IPS DF 19.7 (cell line): ENCODE measurements around the gene SHISA3.
"Not testable (repeated sequence)": the region's sequence is repeated elsewhere in the genome, so short reads cannot be mapped to it uniquely, and the experiment has no call there.

Source experiments
- DNase-seq: peaks from one replicate; pipeline ENCODE4 v3.0.0-alpha.2; 2013; ENCODE audit warnings: low read depth, low spot score

The SHISA3 gene

DNA sequence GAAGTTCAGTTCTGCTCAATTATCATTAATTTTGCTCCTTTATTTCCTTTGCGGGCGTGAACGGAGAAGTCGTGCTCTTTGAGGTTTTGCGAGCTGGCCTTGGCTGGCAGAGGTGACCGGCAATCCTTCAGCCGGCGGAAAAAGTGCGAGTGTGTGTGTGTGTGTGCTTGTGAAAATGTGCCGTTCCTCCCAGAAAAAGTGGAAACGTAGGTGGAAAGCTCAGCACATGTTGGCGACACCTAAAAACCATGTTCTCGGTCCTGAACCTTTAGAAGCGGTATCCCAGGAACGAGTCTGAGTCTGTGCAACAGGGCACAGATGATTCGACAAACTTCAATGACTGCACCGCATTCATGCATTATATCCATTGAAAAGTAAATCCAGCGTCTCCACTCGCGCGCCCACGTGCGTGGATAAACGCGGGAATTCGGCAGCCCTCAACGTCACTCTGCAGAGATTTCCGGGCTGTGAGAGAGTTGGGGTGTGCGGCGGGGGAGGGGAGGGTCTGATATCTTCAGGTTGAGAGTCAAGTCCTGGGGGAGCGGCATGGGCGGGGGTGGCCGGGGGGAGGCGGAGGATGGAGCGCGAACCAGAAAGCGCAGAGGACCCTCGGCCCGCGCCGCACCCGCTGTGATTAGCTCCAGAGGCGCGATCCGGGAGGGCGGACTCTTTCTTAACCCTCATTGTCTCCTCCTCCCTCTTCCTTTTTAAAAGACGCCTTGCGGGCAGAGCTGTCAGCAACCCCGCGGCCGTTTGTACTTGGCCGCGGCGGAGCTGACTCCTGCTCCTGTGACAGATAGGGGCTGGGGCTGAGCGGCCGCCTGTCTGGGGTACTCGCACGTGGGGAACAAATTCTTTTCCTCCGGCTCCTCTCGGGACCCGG, at the start of gene SHISA3:
Gene SHISA3 (plus strand): TSS at position 737 of the 883 bp plus-strand sequence. CDS start 569 bp downstream, outside the sequence.
- no peak for DNase-seq

DNA sequence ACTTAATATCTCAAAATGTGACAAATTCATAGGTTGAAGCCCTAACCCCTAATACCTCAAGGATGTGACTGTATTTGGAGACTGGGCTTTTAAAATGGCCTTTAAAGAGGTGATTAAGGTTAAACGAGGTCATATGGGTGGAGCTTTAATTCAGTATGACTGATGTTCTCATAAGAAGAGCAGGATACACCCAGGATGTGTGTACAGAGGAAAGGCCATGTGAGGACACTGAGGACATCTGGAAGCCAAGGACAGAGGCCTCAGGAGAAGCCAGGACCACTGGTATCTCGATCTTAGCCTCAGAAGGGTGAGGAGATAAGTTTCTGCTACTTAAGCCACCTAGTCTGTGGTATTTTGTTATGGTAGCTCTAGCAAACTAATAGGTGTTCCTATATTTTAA, 49.0 kb upstream of the SHISA3 start:
- no peak for DNase-seq

DNA sequence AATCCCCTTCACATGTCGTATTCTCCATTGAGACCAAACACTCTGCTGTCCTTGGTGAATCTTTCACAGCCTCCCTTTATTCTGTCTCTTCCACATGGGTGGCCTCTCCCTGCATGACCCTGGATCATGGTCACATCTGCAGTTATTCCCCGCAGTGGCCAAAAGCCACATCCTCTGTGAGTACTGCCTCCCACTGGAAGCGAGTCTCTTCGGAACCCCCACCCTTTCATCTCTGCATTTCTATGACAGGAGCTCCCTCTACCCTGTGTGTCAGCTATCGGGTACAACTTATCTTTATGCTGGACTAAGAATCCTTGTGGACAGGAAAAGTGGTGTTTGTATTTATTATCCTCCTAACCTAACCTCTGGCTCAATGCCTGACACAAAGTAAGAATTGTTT, 48.6 kb upstream of the SHISA3 start:
- no peak for DNase-seq

DNA sequence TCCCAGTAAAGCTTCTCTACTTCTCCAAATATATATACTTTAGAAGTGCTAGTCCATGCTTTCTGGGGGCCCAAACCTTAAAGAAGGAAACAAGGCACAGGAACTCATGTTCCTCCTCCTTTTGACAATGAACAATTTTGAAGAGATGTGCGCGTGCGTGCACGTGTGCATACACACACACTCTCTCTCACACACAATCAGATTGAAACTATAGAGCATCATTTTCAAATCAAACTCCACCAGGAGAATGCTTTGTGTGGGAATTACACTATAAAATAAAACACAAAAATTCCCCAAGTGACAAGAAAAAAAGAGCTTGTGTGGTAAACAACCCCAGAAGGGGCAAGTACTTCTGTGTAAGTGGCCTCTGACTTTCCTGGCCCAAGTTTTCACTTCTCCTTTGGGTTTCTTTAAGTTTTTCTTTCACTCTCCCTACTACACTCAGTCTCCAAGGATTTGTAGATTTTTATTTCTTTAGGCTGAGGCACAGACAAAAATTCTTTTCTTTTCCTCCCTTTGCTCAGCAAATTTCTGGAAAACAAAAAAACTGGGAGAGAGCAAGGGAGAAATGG, 46.6 kb upstream of the SHISA3 start:
- no peak for DNase-seq

DNA sequence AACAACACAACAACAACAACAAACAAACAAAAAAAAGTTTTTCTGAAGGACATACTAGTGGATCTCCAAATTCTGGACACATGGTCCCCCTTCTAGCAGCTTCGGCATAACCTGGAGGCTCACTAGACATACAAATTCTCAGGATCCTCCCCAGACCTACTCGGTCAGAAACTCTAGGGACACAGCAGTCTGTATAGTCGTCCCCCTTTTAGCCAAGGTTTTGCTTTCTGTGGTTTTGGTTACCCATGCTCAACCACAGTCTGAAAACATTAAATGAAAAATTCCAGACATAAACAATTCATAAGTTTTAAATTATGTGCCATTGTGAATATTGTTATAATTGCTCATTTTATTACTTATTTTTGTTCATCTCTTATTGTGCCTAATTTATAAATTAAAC, 45.2 kb upstream of the SHISA3 start:
- no peak for DNase-seq

DNA sequence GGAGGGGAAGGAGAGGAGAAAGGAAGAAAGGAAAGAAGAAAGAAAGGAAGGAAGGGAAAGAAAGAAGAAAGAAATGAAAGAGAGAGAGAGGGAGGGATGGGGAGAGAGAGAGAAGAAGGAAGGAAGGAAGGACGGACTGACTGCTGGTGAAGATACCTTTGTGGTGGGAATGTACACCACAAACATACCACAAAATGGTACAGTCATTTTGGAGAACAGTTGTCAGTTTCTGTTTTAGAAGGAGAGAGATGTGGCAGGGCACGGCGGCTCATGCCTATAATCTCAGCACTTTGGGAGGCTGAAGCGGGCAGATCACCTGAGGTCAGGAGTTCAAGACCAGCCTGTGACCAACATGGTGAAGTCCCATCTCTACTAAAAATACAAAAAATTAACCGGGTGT, 40.0 kb upstream of the SHISA3 start:
- no peak for DNase-seq

DNA sequence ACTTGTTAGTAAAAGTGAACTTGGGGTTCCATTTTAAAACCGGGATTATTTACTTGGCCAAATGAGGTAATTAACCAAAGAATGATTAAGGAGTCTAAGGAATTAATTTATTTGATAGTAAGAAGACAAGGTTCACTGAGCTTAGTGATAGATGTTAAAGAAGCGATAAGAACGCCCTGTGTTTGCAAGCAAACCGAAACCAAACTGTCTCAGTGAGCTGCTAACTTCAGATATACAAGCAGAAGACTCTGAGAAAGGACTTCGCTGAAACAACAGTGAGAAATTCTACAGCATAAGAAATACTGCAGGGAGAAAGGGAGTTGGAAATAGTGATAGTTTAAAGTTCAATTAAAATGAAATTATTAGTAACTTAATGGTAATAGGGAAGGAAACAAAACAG, 37.6 kb upstream of the SHISA3 start:
- DNase-seq: no peak

DNA sequence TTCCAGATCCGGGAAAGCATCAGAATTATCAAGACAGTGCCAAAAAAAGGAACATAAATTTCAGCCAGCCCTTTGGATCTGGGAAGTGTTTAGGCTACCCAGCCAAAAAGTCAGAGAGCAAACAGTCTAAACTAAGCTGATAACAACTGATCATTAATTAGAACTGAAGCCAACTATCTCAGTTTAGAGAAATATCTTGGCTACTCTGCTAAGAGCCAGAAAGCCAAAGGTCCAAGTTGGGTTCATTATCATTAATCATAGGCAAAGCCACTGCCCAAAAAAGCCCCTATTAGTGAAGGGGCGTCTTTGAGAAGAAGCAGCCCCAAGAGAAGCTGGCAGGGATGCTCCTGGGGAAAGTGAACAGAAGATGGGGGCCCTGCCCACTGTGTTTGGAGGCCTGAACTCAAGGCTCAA, 37.0 kb upstream of the SHISA3 start:
- DNase-seq: no peak

DNA sequence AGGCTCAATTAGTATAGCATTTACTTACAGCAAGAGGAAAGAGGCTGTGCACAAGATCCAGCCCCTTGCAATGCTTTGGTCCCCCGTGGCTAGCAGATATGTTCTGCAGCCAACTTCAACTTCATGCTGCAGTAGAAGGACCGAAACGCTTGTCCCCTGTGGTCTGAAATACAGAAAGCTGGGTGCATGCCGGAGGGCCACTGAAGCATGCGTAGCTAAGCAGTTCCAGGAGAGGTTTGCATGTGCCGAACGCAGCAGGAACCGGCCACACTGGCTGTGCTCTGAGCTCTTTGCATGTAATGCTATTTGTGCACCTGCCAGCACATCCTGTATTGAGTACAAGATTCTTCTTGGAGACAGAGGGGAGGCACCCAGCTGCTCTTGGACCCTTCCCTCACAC, 35.8 kb upstream of the SHISA3 start:
- DNase-seq: no peak

DNA sequence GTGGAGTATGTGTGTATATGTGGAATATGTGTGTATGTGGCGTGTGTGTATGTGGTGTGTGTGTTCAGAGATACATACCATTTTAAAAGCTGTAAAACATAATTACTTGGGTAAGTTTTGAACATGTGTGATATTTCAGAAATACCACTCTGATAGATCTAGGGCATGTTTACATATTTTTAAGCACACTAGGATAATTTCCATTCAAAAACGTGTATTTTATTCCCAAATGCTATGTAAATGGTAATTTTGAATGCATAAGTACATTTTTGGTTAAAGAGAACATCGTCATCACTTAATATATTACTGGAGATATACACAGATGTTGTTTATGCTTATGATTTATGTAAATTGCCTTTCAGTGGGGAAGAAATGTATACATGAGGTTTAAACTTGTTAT, 34.7 kb upstream of the SHISA3 start:
- no peak for DNase-seq

DNA sequence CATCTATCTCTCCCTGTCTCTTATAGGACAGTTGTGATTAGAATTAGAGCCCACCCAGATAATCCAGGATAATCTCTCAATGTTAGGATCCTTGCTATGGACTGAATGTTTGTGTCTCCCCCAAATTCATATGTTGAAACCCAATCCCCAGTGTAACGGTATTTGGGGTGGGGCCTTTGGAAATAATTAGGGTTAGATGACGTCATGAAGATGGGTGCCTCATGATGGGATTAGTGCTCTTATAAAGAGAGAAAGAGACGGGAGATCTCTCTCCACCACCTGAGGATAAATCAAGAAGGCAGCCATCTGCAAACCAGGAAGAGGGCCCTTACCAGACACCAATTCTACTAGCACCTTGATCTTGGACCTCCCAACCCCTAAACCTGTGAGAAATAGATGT, 33.7 kb upstream of the SHISA3 start:
- no peak for DNase-seq

DNA sequence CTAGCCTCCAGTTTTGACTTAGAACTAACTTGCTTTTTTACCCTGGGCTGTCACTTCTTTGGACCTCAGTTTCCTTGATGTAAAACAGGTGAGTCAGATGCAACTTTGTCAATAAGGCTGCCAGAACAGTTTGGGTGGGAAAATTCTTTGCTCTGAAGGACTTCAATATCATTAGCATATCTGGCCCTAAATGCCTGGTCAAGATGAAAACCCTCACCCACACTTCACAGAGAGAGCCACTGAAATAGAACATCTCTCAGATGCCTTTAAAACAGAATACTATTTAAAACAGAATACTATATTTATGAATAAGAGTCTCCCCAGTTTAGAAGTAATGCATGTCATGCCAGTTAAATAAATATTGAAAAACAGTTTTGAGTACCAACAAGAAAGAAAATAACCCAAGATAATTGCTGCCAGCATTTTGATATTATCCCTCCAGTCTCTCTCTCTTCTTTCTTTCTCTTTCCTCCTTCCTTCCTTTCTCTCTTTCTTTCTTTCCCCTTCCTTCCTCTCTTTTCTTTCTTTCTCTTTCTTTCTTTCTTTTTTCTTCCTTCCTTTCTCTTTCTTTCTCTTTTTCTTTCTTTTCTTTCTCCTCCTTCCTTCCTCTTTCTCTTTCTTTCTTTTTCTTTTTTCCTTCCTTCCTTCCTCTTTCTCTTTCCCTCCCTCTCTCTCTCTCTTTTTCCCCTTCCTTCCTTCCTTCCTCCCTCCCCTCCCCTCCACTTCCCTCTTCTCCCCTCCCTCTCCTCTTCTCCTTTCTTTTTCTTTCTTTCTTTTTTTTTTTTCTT, 32.8 kb upstream of the SHISA3 start:
- no peak for DNase-seq

DNA sequence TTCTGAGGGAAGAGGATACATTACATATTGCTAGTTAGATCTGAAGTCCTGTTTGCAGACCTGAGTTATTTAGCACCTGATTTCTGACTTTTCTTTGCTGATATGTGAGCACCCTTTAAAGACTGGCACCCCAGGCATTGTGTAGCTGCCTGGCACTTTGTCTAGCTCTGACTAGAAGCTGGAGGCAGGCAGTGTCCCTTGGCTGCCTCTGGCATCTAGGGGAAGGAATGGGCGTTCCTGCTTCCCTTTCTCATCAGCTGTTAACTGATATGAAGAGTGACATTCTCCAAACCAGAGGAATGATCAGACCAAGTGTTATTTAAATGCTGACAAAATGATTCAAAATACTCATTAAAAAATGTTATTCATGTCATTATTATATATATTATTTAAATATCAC, 30.3 kb upstream of the SHISA3 start:
- DNase-seq: no peak

DNA sequence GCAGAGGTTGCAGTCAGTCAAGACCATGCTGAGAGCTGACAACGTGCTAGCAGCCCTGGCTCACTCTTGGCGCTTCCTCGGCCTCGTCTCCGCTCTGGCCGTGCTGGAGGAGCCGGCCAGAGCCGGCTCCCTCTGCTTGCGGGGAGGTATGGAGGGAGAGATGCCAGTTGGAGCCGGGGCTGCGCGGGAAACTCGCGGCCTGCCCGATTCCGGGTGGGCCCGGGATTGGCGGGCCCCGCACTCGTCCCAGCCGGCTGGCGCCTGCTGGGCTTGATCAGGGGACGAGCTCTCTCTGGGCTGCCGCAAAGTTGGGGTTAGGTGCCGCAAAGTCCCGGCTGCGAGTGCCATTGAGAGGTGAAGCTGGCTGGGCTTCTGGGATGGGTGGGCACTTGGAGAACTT, 27.8 kb upstream of the SHISA3 start:
- DNase-seq: no peak

DNA sequence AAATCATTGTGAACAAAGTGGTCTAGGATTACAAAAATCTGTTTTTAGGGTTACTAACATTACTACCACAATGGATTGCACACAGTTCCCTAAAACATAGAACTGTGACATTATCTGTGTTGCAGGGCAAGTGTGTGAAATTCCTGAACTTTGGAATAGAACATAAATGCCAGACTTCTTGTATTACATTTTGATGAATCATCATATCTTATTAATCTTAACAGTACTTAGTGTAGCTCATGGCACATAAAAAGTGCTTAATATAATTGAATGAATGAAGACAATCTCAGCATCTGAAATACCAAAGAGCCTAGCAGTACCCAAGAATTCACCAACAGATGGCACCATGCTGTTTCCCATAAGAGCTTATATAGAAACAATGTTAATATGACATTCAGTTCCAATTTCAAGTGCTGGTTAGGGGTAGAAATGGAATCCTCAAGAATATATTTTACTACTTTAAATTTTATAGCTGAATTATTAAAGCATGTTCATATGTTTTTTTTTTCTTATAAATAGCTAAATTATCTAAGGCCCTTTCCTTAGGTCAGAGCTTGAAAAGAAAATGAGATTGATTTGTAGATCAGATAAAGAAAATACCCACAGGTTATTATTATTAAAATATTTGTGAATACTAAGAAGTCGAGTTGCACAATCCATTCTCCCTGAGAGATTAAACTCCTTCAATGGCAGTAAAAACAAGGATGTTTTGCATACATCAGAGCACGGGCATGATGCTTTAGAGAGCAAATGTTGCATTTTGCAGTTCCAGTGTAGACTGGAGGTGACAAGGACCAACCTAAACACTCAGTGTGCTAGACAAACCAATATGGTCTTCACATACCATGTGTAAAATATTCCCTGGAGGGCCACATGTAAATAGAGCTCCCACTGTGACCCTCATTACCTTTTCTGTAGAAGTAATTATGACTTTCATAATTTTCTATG, 25.7 kb upstream of the SHISA3 start:
- peak; percentile 7 for DNase-seq

DNA sequence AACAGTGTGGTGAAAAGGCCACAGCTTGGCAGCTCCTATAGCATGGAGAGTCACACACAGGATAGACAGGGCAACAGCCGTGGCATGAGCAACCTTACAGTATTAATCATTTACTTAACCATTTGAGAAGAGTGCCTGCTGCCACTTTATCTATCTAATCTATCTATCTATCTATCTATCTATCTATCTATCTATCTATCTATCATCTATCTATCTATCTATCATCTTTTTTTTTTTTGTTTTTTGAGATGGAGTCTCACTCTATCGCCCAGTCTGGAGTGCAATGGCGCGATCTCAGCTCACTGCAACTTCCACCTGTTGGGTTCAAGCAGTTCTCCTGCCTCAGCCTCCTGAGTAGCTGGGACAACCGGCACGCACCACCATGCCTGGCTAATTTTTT, 25.0 kb upstream of the SHISA3 start:
- not testable (repeated sequence) for DNase-seq

DNA sequence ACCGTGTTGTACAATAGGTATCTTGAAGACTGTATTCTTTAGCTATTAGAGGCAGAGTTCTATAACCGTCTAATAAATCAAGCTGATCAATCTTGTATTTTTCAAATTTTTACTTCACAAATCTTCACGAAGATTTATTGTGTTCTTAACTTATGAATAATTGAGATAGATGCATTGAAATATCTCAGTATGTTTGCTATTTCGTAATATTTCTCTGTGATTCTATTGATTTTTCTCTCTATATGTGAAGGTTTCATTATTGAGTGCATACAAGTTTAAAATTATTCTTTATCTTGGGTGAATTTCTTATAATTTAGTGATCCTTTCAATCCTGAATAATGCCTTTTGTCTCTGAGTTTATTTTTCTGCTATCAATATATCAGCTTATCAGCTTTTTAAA, 19.8 kb upstream of the SHISA3 start:
- no peak for DNase-seq

DNA sequence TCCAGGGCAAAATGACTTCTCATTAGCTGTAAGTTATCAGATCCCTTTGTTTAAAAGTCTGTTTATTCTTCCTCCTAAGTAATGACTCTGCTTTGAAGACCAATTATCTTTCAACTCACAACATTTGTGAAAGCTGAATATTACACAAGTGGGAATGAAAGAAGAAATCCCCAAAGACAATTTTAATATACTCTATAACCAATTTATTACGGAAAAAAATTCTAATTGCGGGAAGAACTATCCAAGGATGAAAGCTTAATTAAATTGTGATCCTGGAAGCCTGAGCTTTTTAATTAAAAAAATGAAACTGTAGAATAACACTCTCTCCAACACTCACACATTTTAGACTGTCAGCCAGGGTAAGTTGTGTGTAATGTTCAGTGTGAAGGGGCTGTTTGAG, 15.6 kb upstream of the SHISA3 start:
- DNase-seq: no peak

DNA sequence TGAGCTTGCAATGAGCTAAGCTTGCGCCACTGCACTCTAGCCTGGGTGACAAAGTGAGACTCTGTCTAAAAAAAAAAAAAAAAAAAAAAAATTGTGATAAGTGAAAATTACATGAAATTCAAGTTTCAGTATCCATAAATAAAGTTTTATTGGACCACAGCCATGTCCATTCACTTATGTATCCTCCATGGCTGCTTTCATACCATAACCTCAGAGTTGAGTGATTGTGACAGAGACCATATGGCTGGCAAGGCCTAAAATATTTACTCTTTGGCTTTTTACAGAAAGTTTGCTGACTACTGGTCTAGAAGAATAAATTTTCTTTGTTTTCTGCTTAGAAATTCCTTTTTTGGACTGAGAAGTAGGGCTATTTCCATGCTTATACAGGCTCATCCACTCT, 11.8 kb upstream of the SHISA3 start:
- DNase-seq: no peak

DNA sequence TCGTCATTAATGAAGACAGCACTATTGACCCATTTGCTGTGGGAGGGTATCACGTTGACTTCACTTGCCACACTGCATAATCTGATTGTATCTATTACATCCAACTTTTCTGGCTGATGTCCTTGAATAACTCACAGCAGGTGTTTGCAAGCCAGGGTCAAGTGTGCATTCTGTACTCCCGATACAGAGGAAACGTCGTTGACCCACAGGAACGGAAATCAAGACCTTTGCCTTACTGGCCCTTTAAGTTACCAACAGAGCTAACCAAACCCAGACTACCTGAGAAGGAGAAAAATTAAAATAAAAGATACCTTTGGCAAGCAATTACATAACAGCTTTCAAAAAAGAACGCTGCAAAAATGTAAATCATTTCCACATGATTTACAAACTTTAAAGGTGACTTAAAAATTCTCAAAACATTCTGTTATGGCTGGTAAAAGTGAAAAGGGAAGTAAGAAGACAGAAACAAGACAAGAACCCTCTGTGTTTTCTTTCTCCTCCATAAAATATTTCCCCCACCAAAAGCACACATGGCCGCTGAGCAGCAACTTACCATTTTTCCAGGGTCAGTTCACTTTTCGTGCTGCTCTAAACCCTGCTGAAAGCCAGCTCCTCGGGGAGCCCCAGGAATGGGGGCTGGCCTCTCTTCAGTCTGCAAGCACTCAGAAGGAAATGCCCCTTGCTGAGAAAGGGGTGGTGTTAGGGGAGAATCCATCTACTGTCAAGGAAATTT, 6.5 kb upstream of the SHISA3 start:
- DNase-seq: no peak

DNA sequence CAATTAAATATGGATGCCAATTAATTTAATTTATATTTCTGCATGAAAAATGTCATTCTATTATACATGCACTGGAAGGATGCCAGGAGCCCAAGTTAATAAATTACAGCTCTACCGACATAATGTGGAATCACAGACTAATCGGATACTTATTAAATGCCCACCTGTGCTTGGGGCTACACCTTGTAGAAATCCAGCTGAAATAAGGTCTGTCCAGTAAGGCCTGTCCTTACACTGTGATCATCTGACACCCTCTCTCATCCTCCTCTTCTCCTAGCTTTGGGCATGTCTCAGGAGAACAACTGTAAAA, 6.0 kb upstream of the SHISA3 start:
- DNase-seq: no peak
